ENCODE results near the gene CHD5. TPM values are rescaled to one million over a fixed set of nuclear protein-coding genes. Genes with fewer than 3 reads are reported as not detected.

The CHD5 gene
- polyA plus RNA-seq, 1 donor from 2014 or later = 22.0 TPM

GRCh38 chr1:6106977-6107376 is 73.1 kb downstream of the CHD5 start:
- Histone ChIP-seq H3K9me2 (ENCODE audit: insufficient read depth, low read length) (no peaks in the 10 kb centered on the region), H3K27me3 (ENCODE audit: insufficient read depth, low read depth, low read length) (no peaks in the 10 kb centered on the region), H3K27ac (ENCODE audit: low read length) (no peak overlapping the region), H3K9me3 (ENCODE audit: low read length) (no peaks in the 10 kb centered on the region), H3K9ac (ENCODE audit: low read length) (no peak overlapping the region), H3K4me2 (ENCODE audit: low read length) (no peak overlapping the region), H4K20me1 (ENCODE audit: insufficient read depth) (no peaks in the 10 kb centered on the region), H3K36me3 (ENCODE audit: insufficient read depth, low read length) (no peaks in the 10 kb centered on the region), H3K4me3 (ENCODE audit: low read length) (no peak overlapping the region), H3F3A (ENCODE audit: insufficient read depth, low read length, poor library complexity, severe bottlenecking) (no peaks in the 10 kb centered on the region), H2AFZ (ENCODE audit: low read depth, low read length) (no peak overlapping the region), H3K79me2 (replicated peaks; ENCODE audit: insufficient read depth, low read length) (no peaks in the 10 kb centered on the region)
- TF ChIP-seq EP300 (conservative IDR thresholded peaks at IDR 0.05; ENCODE audit: poor library complexity, severe bottlenecking) = no peak

DNA sequence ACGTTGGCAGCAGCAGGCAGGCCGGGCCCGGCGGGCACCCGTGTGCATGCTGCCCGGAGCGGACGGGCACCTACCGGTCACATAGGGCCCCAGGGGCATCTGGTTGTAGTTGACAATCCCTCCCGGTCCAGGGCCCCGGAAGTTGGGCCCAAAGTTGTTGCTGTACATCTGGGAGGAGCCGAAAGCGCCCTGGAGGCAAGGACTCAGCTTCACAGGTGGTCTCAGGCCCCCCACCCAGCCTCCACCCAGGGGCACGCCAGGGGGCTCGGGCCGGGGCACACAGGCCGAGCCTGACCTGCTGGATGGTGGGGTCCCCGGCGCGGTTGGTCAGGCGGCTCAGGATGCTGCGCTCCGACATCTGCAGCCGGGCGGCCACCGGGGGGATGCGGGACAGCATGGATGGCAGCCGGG is 73.8 kb downstream of the CHD5 start:
- Histone ChIP-seq H3K36me3 (ENCODE audit: insufficient read depth, low read length) (no peaks in the 10 kb centered on the region), H3K4me2 (ENCODE audit: low read length) (no peak overlapping the region), H4K20me1 (ENCODE audit: insufficient read depth) (no peaks in the 10 kb centered on the region), H3K27ac (ENCODE audit: low read length) (no peak overlapping the region), H3K79me2 (replicated peaks; ENCODE audit: insufficient read depth, low read length) (no peaks in the 10 kb centered on the region), H3K27me3 (ENCODE audit: insufficient read depth, low read depth, low read length) (no peaks in the 10 kb centered on the region), H3F3A (ENCODE audit: insufficient read depth, low read length, poor library complexity, severe bottlenecking) (no peaks in the 10 kb centered on the region), H3K9me3 (ENCODE audit: low read length) (no peaks in the 10 kb centered on the region), H3K9me2 (ENCODE audit: insufficient read depth, low read length) (no peaks in the 10 kb centered on the region), H3K9ac (ENCODE audit: low read length) (no peak overlapping the region), H2AFZ (ENCODE audit: low read depth, low read length) (no peak overlapping the region), H3K4me3 (ENCODE audit: low read length) (no peak overlapping the region)
- TF ChIP-seq POLR2AphosphoS5 (IDR thresholded peaks at IDR 0.05) (no peak), SMC3 (conservative IDR thresholded peaks at IDR 0.05; ENCODE audit: poor library complexity) (no peak), EZH2 (IDR thresholded peaks at IDR 0.05; ENCODE audit: borderline replicate concordance, insufficient read depth, low read length, poor library complexity, severe bottlenecking) (no peak), REST (IDR thresholded peaks at IDR 0.05; ENCODE audit: borderline replicate concordance) (no peak), EP300 (conservative IDR thresholded peaks at IDR 0.05; ENCODE audit: poor library complexity, severe bottlenecking) (no peak), TAF1 (IDR thresholded peaks at IDR 0.05; ENCODE audit: low read depth) (no peak)

DNA sequence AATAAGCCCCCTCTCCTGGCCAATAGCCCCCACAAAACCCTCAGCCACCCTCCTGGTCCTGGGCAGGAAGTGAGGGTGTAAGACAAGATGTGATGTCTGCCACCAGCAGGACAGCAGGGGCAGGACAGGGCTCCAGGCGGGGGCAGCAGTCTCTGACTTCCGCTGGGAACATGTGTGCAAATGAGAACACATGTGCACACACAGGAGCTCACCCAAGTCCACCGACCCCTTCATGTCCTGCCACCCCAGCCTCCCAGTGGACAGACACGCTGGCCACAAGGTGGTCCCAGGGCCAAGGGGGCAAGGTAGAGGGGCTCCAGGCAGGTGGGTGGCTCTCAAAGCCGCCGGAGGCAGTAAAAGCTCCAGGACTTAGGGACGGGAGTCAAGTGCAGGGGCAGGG is 74.4 kb downstream of the CHD5 start:
- Histone ChIP-seq H3K27ac (ENCODE audit: low read length) (no peak overlapping the region), H3K9me2 (ENCODE audit: insufficient read depth, low read length) (no peaks in the 10 kb centered on the region), H4K20me1 (ENCODE audit: insufficient read depth) (no peaks in the 10 kb centered on the region), H3K4me3 (ENCODE audit: low read length) (no peak overlapping the region), H3K9ac (ENCODE audit: low read length) (no peak overlapping the region), H3K79me2 (replicated peaks; ENCODE audit: insufficient read depth, low read length) (no peaks in the 10 kb centered on the region), H2AFZ (ENCODE audit: low read depth, low read length) (no peak overlapping the region), H3K4me2 (ENCODE audit: low read length) (no peak overlapping the region), H3K27me3 (ENCODE audit: insufficient read depth, low read depth, low read length) (no peaks in the 10 kb centered on the region), H3F3A (ENCODE audit: insufficient read depth, low read length, poor library complexity, severe bottlenecking) (no peaks in the 10 kb centered on the region), H3K9me3 (ENCODE audit: low read length) (no peaks in the 10 kb centered on the region), H3K36me3 (ENCODE audit: insufficient read depth, low read length) (no peaks in the 10 kb centered on the region)
- TF ChIP-seq EP300 (conservative IDR thresholded peaks at IDR 0.05; ENCODE audit: poor library complexity, severe bottlenecking) (no peak), SMC3 (conservative IDR thresholded peaks at IDR 0.05; ENCODE audit: poor library complexity) (no peak), RAD21 (conservative IDR thresholded peaks at IDR 0.05) (no peak), REST (IDR thresholded peaks at IDR 0.05; ENCODE audit: borderline replicate concordance) (no peak)

Data from neural cell (in vitro differentiated cells).